Measurements from ENCODE around the gene PHF19. TPM values are rescaled to one million over a fixed set of nuclear protein-coding genes. Genes with fewer than 3 reads are reported as not detected.

PHF19 gene
- total RNA-seq, 2 experiments from 2014 or later = 60.3 to 63.0 TPM

- Mint-ChIP-seq H3K9me3 (no peaks in the 10 kb centered on the region), H3K27ac (no peak overlapping the region), H3K36me3 (ENCODE audit: low read depth) (peaks cover 78% of the 10 kb centered on the region), H3K4me1 (ENCODE audit: low read depth) (peaks cover 16% of the 10 kb centered on the region), H3K27me3 (no peaks in the 10 kb centered on the region), H3K4me3 (no peak overlapping the region)
- ChIA-PET CTCF (interaction anchor here (0.6 to 0.7 kb wide), 2 partner anchors 16 to 484 kb away, joined by 3 read pairs; no protein-coding TSS in a partner anchor), POLR2A (interaction anchor here (0.9 to 1.4 kb wide), 3 partner anchors 9 to 13 kb away, joined by 3 to 7 read pairs (median 4); partner anchors contain the start of gene PSMD5)
- Histone ChIP-seq H3K9me3 (ENCODE audit: control insufficient read depth in 1 of 2, insufficient read depth in 1 of 2, low read length in 2 of 2) (no peaks in the 10 kb centered on the region), H3K27me3 (ENCODE audit: control insufficient read depth in 1 of 2, insufficient read depth in 2 of 2, low read length in 2 of 2) (no peaks in the 10 kb centered on the region), H3K4me3 (ENCODE audit: low read length) (no peak overlapping the region), H3K36me3 (ENCODE audit: insufficient read depth, low read length) (peaks cover 57% of the 10 kb centered on the region), H3K27ac (ENCODE audit: low read depth in 1 of 2, low read length in 2 of 2) (no peak overlapping the region), H3K4me1 (ENCODE audit: insufficient read depth, low read length) (no peaks in the 10 kb centered on the region)
- ATAC-seq (ENCODE audit: poor library complexity) (no peak), DNase-seq (no peak)
- no peak for TF ChIP-seq CTCF (IDR thresholded peaks at IDR 0.05)
- intact Hi-C loops (cut with DNase I, micrococcal nuclease) = no loop called here
Measured at GRCh38 chr9:120833325-120833724, 43.7 kb downstream of the PHF19 start.

GRCh38 chr9:120832807-120833206, 44.2 kb downstream of the PHF19 start:
- ATAC-seq (ENCODE audit: poor library complexity) (no peak), DNase-seq (no peak)
- Histone ChIP-seq H3K27ac (ENCODE audit: low read depth in 1 of 2, low read length in 2 of 2) (no peak overlapping the region), H3K4me3 (ENCODE audit: low read length) (no peak overlapping the region), H3K9me3 (ENCODE audit: control insufficient read depth in 1 of 2, insufficient read depth in 1 of 2, low read length in 2 of 2) (no peaks in the 10 kb centered on the region), H3K27me3 (ENCODE audit: control insufficient read depth in 1 of 2, insufficient read depth in 2 of 2, low read length in 2 of 2) (no peaks in the 10 kb centered on the region), H3K36me3 (ENCODE audit: insufficient read depth, low read length) (peaks cover 55% of the 10 kb centered on the region), H3K4me1 (ENCODE audit: insufficient read depth, low read length) (no peaks in the 10 kb centered on the region)
- H3K4me1 Mint-ChIP-seq (ENCODE audit: low read depth) = peaks cover 11% of the 10 kb centered on the region
- ChIA-PET CTCF (interaction anchor here (0.7 kb wide), 1 partner anchor 16 kb away, joined by 3 read pairs; no protein-coding TSS in a partner anchor), POLR2A (interaction anchor here (1.1 to 1.4 kb wide), 2 partner anchors 10 to 12 kb away, joined by 3 to 7 read pairs; partner anchors contain the start of gene PSMD5)
- peaks cover 78% of the 10 kb centered on the region for H3K36me3 Mint-ChIP-seq (ENCODE audit: low read depth)
- no peaks in the 10 kb centered on the region for H3K27me3 Mint-ChIP-seq
- no peak overlapping the region for H3K27ac Mint-ChIP-seq
- no peak overlapping the region for H3K4me3 Mint-ChIP-seq
- intact Hi-C loops (cut with DNase I, micrococcal nuclease) = no loop called here
- H3K9me3 Mint-ChIP-seq = no peaks in the 10 kb centered on the region
- TF ChIP-seq CTCF (IDR thresholded peaks at IDR 0.05) = no peak

- ChIA-PET POLR2A (interaction anchor here (0.8 to 1.4 kb wide), 2 partner anchors 12 to 37 kb away, joined by 3 read pairs; partner anchors contain the start of gene PSMD5), CTCF (no interaction called here)
- DNase-seq (no peak), ATAC-seq (ENCODE audit: poor library complexity) (no peak)
- H3K4me1 Mint-ChIP-seq (ENCODE audit: low read depth) = peaks cover 2% of the 10 kb centered on the region
- H3K9me3 Mint-ChIP-seq = no peaks in the 10 kb centered on the region
- Histone ChIP-seq H3K9me3 (ENCODE audit: control insufficient read depth in 1 of 2, insufficient read depth in 1 of 2, low read length in 2 of 2) (no peaks in the 10 kb centered on the region), H3K4me3 (ENCODE audit: low read length) (no peak overlapping the region), H3K27me3 (ENCODE audit: control insufficient read depth in 1 of 2, insufficient read depth in 2 of 2, low read length in 2 of 2) (no peaks in the 10 kb centered on the region), H3K36me3 (ENCODE audit: insufficient read depth, low read length) (peaks cover 60% of the 10 kb centered on the region), H3K27ac (ENCODE audit: low read depth in 1 of 2, low read length in 2 of 2) (no peak overlapping the region), H3K4me1 (ENCODE audit: insufficient read depth, low read length) (no peaks in the 10 kb centered on the region)
- no peaks in the 10 kb centered on the region for H3K27me3 Mint-ChIP-seq
- intact Hi-C loops (cut with DNase I, micrococcal nuclease) = no loop called here
- H3K27ac Mint-ChIP-seq = no peak overlapping the region
- H3K36me3 Mint-ChIP-seq (ENCODE audit: low read depth) = peaks cover 85% of the 10 kb centered on the region
- no peak for TF ChIP-seq CTCF (IDR thresholded peaks at IDR 0.05)
- no peak overlapping the region for H3K4me3 Mint-ChIP-seq
Measured at GRCh38 chr9:120830865-120831264, 46.1 kb downstream of the PHF19 start.

Data from CD4-positive, alpha-beta T cell (primary cell).